ENCODE data around the gene STK32C.

DNA sequence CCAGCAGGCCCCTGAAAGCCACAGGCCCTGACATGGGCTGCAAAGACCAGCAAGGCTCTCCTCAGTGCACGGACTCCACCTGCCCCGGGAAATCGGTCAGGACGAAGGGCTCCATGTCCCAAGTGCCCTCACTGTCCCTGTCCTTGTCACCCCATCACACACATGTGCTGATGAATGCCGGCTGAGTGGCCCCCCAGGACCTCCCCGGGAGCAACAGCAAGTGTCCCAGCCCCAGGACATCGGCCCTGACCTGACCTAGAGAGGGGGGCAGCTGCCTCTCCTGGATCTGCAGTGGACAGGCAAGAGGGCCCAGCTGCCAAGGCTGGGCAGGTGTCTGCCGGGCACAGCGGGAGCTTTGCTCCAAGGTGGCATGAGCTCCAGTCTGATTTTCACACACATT lies 49.8 kb downstream of the STK32C start:
- TF ChIP-seq REST (IDR thresholded peaks at IDR 0.05; ENCODE audit: insufficient read depth in 1 of 2, low read depth in 2 of 2, low read length in 2 of 2) = no peak
- no peak for TF ChIP-seq POLR2AphosphoS5 (IDR thresholded peaks at IDR 0.05; ENCODE audit: low read depth, low read length)
- TF ChIP-seq TAF1 (IDR thresholded peaks at IDR 0.05; ENCODE audit: borderline replicate concordance, insufficient read depth, low read length) = no peak

All from PFSK-1 (cell line).